Breast epithelium (tissue), 3 donors: ENCODE results near the gene FSTL5.

ENCODE experiments used
- POLR2A ChIP-seq: fragments of 450-650 bp; IDR thresholded peaks from one replicate; pipeline ENCODE4 v1.6.1; 2016; ENCODE audit warnings: antibody characterized with exemption, mild to moderate bottlenecking, moderate library complexity
- TF ChIP-seq, protein P1 (sequence below), 3 donors: fragments of 450-650 bp; IDR thresholded peaks; one replicate each; pipeline ENCODE4 v1.5.1; 2016 to 2017; ENCODE audit warnings: antibody characterized with exemption in 3 of 3, mild to moderate bottlenecking in 3 of 3, moderate library complexity in 3 of 3

DNA sequence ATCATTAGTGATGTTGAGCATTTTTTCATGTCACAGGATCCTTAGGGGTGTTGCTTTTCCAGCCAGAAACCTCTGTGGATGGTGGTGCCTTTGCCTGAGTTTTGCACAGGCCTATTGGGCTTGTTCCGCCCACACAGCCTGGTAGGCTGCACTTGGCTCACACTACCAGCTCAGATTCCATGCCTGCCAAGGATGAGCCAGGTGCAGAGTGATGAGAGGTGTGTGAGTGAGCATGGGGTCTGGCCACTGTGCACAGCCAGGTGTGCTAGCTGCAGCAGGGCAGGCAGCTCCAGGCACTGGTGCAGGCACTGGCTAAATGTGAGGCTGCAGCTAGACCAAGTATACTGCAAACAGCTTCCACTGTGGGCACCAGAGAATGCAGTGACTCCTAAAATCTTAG lies 341.6 kb downstream of the FSTL5 start:
- TF ChIP-seq, protein P1, sequence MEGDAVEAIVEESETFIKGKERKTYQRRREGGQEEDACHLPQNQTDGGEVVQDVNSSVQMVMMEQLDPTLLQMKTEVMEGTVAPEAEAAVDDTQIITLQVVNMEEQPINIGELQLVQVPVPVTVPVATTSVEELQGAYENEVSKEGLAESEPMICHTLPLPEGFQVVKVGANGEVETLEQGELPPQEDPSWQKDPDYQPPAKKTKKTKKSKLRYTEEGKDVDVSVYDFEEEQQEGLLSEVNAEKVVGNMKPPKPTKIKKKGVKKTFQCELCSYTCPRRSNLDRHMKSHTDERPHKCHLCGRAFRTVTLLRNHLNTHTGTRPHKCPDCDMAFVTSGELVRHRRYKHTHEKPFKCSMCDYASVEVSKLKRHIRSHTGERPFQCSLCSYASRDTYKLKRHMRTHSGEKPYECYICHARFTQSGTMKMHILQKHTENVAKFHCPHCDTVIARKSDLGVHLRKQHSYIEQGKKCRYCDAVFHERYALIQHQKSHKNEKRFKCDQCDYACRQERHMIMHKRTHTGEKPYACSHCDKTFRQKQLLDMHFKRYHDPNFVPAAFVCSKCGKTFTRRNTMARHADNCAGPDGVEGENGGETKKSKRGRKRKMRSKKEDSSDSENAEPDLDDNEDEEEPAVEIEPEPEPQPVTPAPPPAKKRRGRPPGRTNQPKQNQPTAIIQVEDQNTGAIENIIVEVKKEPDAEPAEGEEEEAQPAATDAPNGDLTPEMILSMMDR (IDR thresholded peaks at IDR 0.05), result no peak
- TF ChIP-seq POLR2A, result no peak
